Keratinocyte (primary cell): ENCODE data around the gene EEA1. TPM values are rescaled to one million over a fixed set of nuclear protein-coding genes. Genes with fewer than 3 reads are reported as not detected.

ENCODE experiments used
- DNase-seq: peaks from one replicate; pipeline ENCODE4 v3.0.0-alpha.2; 2011; ENCODE audit warnings: low read depth, missing footprints, low spot score
- FAIRE-seq: peaks from 2 replicates; lab custom pipeline; 2011; peaks lifted over from hg19 to GRCh38; lab: Jason Lieb, UNC
- H2AFZ ChIP-seq: 2 replicates; pipeline ENCODE4 v1.6.0; 2012; ENCODE audit warnings: low read length, control low read depth, inconsistent platforms; ENCODE audit not compliant: control insufficient read depth
- H3K27ac ChIP-seq: 2 replicates; pipeline ENCODE4 v1.5.1; 2011; ENCODE audit warnings: low read length; ENCODE audit not compliant: control insufficient read depth, insufficient read depth
- H3K27me3 ChIP-seq: 3 replicates; pipeline ENCODE4 v1.6.0; 2011; ENCODE audit warnings: low read length; ENCODE audit not compliant: control insufficient read depth, insufficient read depth; ENCODE audit errors: extremely low read depth
- H3K36me3 ChIP-seq, 2 experiments: 2 replicates in 1 of 2; 3 replicates in 1 of 2; pipeline ENCODE4 v1.5.1; 2011; ENCODE audit warnings: low read length in 2 of 2, mild to moderate bottlenecking in 1 of 2; ENCODE audit not compliant: control insufficient read depth in 2 of 2, insufficient read depth in 2 of 2; ENCODE audit errors: extremely low read depth in 1 of 2
- H3K4me1 ChIP-seq: 3 replicates; pipeline ENCODE4 v1.5.1; 2011; ENCODE audit warnings: low read length; ENCODE audit not compliant: control insufficient read depth, insufficient read depth; ENCODE audit errors: extremely low read depth
- H3K4me2 ChIP-seq: 3 replicates; pipeline ENCODE4 v1.6.0; 2011; ENCODE audit warnings: low read depth, low read length; ENCODE audit not compliant: control insufficient read depth, insufficient read depth; ENCODE audit errors: extremely low read depth
- H3K4me3 ChIP-seq, 3 experiments: fragments of 200-600 bp in 1 of 3; sonication (generic) in 1 of 3; 2 replicates in 2 of 3; 3 replicates in 1 of 3; pipeline ENCODE4 v1.5.1; 2011 to 2016; ENCODE audit warnings: low read length in 3 of 3, mild to moderate bottlenecking in 3 of 3, control low read depth in 2 of 3, inconsistent platforms in 1 of 3, low read depth in 1 of 3, mixed read lengths in 1 of 3, mixed run types in 1 of 3, moderate library complexity in 1 of 3; ENCODE audit not compliant: control insufficient read depth in 2 of 3, insufficient read depth in 2 of 3; ENCODE audit errors: extremely low read depth in 1 of 3
- H3K79me2 ChIP-seq: 2 replicates; pipeline ENCODE4 v1.6.0; 2012; ENCODE audit warnings: low read length; ENCODE audit not compliant: control insufficient read depth, insufficient read depth
- H3K9ac ChIP-seq: 3 replicates; pipeline ENCODE4 v1.6.0; 2011; ENCODE audit warnings: low read length; ENCODE audit not compliant: control insufficient read depth, insufficient read depth; ENCODE audit errors: extremely low read depth
- H3K9me1 ChIP-seq: 3 replicates; pipeline ENCODE4 v1.6.0; 2011; ENCODE audit warnings: low read length; ENCODE audit not compliant: control insufficient read depth, insufficient read depth; ENCODE audit errors: extremely low read depth
- H3K9me3 ChIP-seq: 2 replicates; pipeline ENCODE4 v1.5.1; 2012; ENCODE audit warnings: low read depth, low read length; ENCODE audit not compliant: control insufficient read depth
- H4K20me1 ChIP-seq: 3 replicates; pipeline ENCODE4 v1.6.0; 2011; ENCODE audit warnings: low read length; ENCODE audit not compliant: control insufficient read depth, insufficient read depth; ENCODE audit errors: extremely low read depth
- CTCF ChIP-seq, 3 experiments: IDR thresholded peaks in 1 of 3; conservative IDR thresholded peaks in 1 of 3; optimal IDR thresholded peaks in 1 of 3; 2 replicates in 2 of 3; 3 replicates in 1 of 3; pipeline versions ENCODE3 to v1.5.1; 2011; ENCODE audit warnings: low read length in 3 of 3, mild to moderate bottlenecking in 3 of 3, moderate library complexity in 2 of 3, control low read depth in 1 of 3, inconsistent platforms in 1 of 3; ENCODE audit not compliant: insufficient read depth in 2 of 3; ENCODE audit errors: extremely low read depth in 1 of 3
- EZH2 ChIP-seq: IDR thresholded peaks from one replicate; pipeline ENCODE4 v1.6.1; 2012; ENCODE audit warnings: inconsistent platforms, mild to moderate bottlenecking, low read length, moderate library complexity
- dilution Hi-C: fragments of 300-500 bp; cut with MboI; formaldehyde crosslinking; loops from one replicate; pipeline ENCODE4 v1.7.0; 2020; ENCODE audit warnings: low sequenced_read_pairs; ENCODE audit not compliant: extremely low pct_ligation_motif_present
- polyA plus RNA-seq, 5 experiments: library from polyadenylated mRNA; depleted of rRNA in 3 of 5; stranded (reverse) in 3 of 5; stranded (forward) in 1 of 5; unstranded in 1 of 5; fragments of >200 nt; gene quantifications; 1 replicate in 1 of 5; 2 replicates in 3 of 5; 3 replicates in 1 of 5; pipeline versions ENCODE4 v1.2.1 to v1.2.3, GENCODE V29; 2011 to 2012; ENCODE audit warnings: missing spikeins in 2 of 5, low read depth in 1 of 5, low replicate concordance in 1 of 5

EEA1 gene
- polyA plus RNA-seq, 1 donor (not counting 4 experiments of a cell fraction or from before 2014, with no cell fraction given), result 14.3 TPM

GRCh38 chr12:92950011-92950410, 20.9 kb upstream of the EEA1 start:
- H3K9ac ChIP-seq, result no peak overlapping the region
- no peaks in the 10 kb centered on the region for H3K4me1 ChIP-seq
- no peaks in the 10 kb centered on the region for H3K36me3 ChIP-seq
- TF ChIP-seq EZH2, result no peak
- no peak for TF ChIP-seq CTCF (optimal IDR thresholded peaks at IDR 0.05 in 1 of 3, IDR thresholded peaks at IDR 0.05 in 1 of 3, conservative IDR thresholded peaks at IDR 0.05 in 1 of 3; ENCODE audit: extremely low read depth in 1 of 3, insufficient read depth in 2 of 3, low read length in 3 of 3)
- no peak overlapping the region for H2AFZ ChIP-seq
- no peak overlapping the region for H3K4me2 ChIP-seq
- no peaks in the 10 kb centered on the region for H3K27me3 ChIP-seq
- peaks cover 2% of the 10 kb centered on the region for H3K9me3 ChIP-seq
- no peaks in the 10 kb centered on the region for H4K20me1 ChIP-seq
- no peak overlapping the region for H3K27ac ChIP-seq
- H3K4me3 ChIP-seq, result no peak overlapping the region
- dilution Hi-C loops, result no loop called here
- FAIRE-seq, result no peak
- no peaks in the 10 kb centered on the region for H3K79me2 ChIP-seq
- H3K9me1 ChIP-seq, result no peaks in the 10 kb centered on the region
- no peak for DNase-seq

- H3K79me2 ChIP-seq, result no peaks in the 10 kb centered on the region
- no peak overlapping the region for H2AFZ ChIP-seq
- H3K36me3 ChIP-seq, result no peaks in the 10 kb centered on the region
- H3K4me1 ChIP-seq, result no peaks in the 10 kb centered on the region
- DNase-seq (no peak), FAIRE-seq (no peak)
- peaks cover 2% of the 10 kb centered on the region for H3K9me3 ChIP-seq
- H3K4me3 ChIP-seq, result no peak overlapping the region
- TF ChIP-seq CTCF (optimal IDR thresholded peaks at IDR 0.05 in 1 of 3, IDR thresholded peaks at IDR 0.05 in 1 of 3, conservative IDR thresholded peaks at IDR 0.05 in 1 of 3; ENCODE audit: extremely low read depth in 1 of 3, insufficient read depth in 2 of 3, low read length in 3 of 3) (no peak), EZH2 (no peak)
- H3K27me3 ChIP-seq, result no peaks in the 10 kb centered on the region
- H3K9ac ChIP-seq, result no peak overlapping the region
- H3K9me1 ChIP-seq, result no peaks in the 10 kb centered on the region
- H3K4me2 ChIP-seq, result no peak overlapping the region
- H4K20me1 ChIP-seq, result no peaks in the 10 kb centered on the region
- dilution Hi-C loops, result no loop called here
- no peak overlapping the region for H3K27ac ChIP-seq
Observed at GRCh38 chr12:92949466-92949865, 20.4 kb upstream of the EEA1 start.
